Retinal pigment epithelial cell (primary cell): ENCODE results near the gene TNS4.

Experiments used
- DNase-seq: peaks from one replicate; pipeline ENCODE4 v3.0.0-alpha.2; 2010; ENCODE audit warnings: low read depth
- H3K4me3 ChIP-seq: 2 replicates; pipeline ENCODE4 v1.5.1; 2011; ENCODE audit warnings: mild to moderate bottlenecking, low read length, control low read depth, moderate library complexity
- TF ChIP-seq, protein P1 (sequence below): conservative IDR thresholded peaks from 2 replicates; pipeline ENCODE4 v1.5.1; 2011; ENCODE audit warnings: low read depth, low read length, control low read depth, inconsistent platforms

The TNS4 gene

DNA sequence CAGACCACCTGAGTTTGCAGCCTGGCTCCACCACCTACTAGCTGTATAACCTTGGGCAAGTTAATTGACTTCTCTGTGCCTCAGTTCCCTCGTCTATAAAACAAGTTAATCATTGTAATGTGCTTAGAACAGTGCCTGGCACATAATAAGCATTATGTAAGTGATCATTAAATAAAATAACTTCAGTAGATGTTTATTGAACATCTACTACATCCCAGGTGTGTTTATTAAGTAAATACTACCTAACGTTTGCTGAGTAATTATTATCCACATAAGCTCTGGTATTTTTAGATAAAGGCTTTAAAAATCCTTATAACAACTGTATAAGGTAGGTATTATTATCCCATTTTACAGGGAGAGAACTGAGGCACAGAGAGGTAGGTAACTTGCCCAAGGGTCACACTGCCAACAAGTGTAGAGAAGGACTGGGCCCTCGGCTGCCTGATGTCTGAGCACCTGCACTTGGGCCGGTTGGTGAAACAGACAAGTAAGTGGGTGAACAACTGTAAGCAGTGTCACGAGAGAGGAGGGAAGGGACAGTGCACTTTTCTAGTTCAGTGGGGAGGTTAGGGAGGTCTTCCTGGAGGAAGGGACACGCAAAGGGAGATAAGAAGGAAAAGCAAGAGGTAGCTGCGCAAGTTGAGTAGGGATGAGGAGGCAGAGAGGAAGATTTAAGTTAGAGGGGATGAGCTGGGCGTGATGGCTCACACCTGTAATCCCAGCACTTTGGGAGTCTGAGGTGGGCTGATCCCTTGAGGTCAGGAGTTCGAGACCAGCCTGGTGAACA, 4.6 kb downstream of the TNS4 start:
- no peak overlapping the region for H3K4me3 ChIP-seq
- no peak for DNase-seq
- TF ChIP-seq, protein P1, sequence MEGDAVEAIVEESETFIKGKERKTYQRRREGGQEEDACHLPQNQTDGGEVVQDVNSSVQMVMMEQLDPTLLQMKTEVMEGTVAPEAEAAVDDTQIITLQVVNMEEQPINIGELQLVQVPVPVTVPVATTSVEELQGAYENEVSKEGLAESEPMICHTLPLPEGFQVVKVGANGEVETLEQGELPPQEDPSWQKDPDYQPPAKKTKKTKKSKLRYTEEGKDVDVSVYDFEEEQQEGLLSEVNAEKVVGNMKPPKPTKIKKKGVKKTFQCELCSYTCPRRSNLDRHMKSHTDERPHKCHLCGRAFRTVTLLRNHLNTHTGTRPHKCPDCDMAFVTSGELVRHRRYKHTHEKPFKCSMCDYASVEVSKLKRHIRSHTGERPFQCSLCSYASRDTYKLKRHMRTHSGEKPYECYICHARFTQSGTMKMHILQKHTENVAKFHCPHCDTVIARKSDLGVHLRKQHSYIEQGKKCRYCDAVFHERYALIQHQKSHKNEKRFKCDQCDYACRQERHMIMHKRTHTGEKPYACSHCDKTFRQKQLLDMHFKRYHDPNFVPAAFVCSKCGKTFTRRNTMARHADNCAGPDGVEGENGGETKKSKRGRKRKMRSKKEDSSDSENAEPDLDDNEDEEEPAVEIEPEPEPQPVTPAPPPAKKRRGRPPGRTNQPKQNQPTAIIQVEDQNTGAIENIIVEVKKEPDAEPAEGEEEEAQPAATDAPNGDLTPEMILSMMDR = no peak

GRCh38 chr17:40496170-40496569, 5.3 kb downstream of the TNS4 start:
- no peak overlapping the region for H3K4me3 ChIP-seq
- DNase-seq = no peak
- TF ChIP-seq, protein P1 = no peak

- H3K4me3 ChIP-seq = no peak overlapping the region
- TF ChIP-seq, protein P1 = no peak
- DNase-seq = no peak
Observed at GRCh38 chr17:40495140-40495539, 6.3 kb downstream of the TNS4 start.

DNA sequence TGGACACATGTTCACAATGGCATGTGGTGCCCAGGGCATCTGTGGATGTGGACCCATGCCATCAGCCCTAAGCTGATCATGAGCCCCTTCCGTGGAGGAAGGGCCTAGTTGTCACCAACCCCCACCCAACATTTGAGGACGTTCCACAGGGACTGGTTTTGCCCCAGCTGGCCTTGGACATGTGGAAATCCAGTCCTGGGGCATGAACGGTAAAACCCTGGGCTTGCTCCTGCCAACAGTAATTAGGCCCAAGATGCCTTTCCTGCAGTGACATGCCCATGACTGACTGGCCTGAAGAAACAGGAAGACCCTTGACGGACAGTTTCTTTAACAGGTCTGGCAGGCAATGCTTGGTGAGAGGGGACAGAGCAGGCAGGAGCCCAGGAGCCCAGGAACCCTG, 7.7 kb downstream of the TNS4 start:
- H3K4me3 ChIP-seq = no peak overlapping the region
- DNase-seq = no peak

DNA sequence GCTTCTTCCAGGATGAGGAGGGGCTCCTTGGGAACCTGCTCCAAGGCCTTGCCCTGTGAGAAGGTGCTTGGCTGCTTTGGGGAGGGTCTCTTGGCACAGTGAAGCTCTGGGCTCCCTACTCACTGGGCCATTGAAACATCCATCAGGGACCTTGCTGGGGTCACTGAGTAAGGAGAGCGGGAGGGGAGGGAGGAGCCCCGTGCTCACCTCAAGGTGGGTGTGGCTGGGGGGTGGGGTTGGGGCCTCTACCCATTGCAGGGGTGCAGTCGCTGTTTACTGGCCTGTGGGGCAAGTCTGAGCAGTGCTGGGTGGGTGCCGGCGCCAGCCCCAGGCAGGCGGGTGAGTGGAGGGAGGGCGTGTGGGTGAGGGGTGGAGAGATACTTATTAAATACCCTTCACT, 9.9 kb downstream of the TNS4 start:
- TF ChIP-seq, protein P1 = no peak
- DNase-seq = no peak
- H3K4me3 ChIP-seq = no peak overlapping the region

More for the DNA sequence above, 7.7 kb downstream of the TNS4 start:
- TF ChIP-seq, protein P1 = no peak

GRCh38 chr17:40490982-40491381, 10.4 kb downstream of the TNS4 start:
- DNase-seq = no peak
- no peak overlapping the region for H3K4me3 ChIP-seq
- TF ChIP-seq, protein P1 = no peak

GRCh38 chr17:40490289-40490853, 11.1 kb downstream of the TNS4 start:
- TF ChIP-seq, protein P1 = no peak
- DNase-seq = no peak
- no peak overlapping the region for H3K4me3 ChIP-seq
